GM12874 (cell line): ENCODE results near the gene CCDC71L.

Experiments
- CTCF ChIP-seq: IDR thresholded peaks from 2 replicates; pipeline ENCODE4 v1.5.1; 2011; ENCODE audit warnings: low read depth, mild to moderate bottlenecking, control low read depth, low read length, moderate library complexity; ENCODE audit not compliant: insufficient read depth

The CCDC71L gene

GRCh38 chr7:106611911-106612310 is 49.0 kb downstream of the CCDC71L start:
- no peak for TF ChIP-seq CTCF

- TF ChIP-seq CTCF: no peak
These were observed 49.7 kb downstream of the CCDC71L start for GRCh38 chr7:106610996-106611886.

GRCh38 chr7:106609416-106609815 is 51.5 kb downstream of the CCDC71L start:
- TF ChIP-seq CTCF: no peak

GRCh38 chr7:106608661-106609060 is 52.3 kb downstream of the CCDC71L start:
- no peak for TF ChIP-seq CTCF
